DMS 273 (cell line): ENCODE data around the gene FKBP2.

Experiments used
- DNase-seq: peaks from one replicate; lab custom pipeline; 2025; ENCODE audit not compliant: unreplicated experiment; lab: John Stamatoyannopoulos, UW

FKBP2 gene

GRCh38 chr11:64240435-64241240 is at the start of gene FKBP2:
FKBP2 (plus strand) TSS chr11:64241095; CDS start chr11:64242388, 1,293 bp downstream.
- DNase-seq, result peak; percentile 97

- DNase-seq, result no peak
These were observed 48.5 kb upstream of the FKBP2 start for GRCh38 chr11:64192434-64192833.

GRCh38 chr11:64196626-64197025 is 44.3 kb upstream of the FKBP2 start:
- no peak for DNase-seq

- DNase-seq, result no peak
These were observed 42.4 kb upstream of the FKBP2 start for GRCh38 chr11:64198511-64198910.

GRCh38 chr11:64201543-64201942 is 39.4 kb upstream of the FKBP2 start:
- DNase-seq, result no peak

- DNase-seq, result no peak
These were observed 37.9 kb upstream of the FKBP2 start for GRCh38 chr11:64202992-64203391.

- DNase-seq, result no peak
These were observed 37.3 kb upstream of the FKBP2 start for GRCh38 chr11:64203421-64204079.

GRCh38 chr11:64204080-64204440 is 36.8 kb upstream of the FKBP2 start:
- no peak for DNase-seq

GRCh38 chr11:64204464-64204989 is 36.4 kb upstream of the FKBP2 start:
- peak; percentile 98 for DNase-seq

- DNase-seq, result no peak
These were observed 34.2 kb upstream of the FKBP2 start, which contains the start of gene FERMT3 for GRCh38 chr11:64206457-64207255. FERMT3 (plus strand) TSS chr11:64206721; CDS start chr11:64207365, 644 bp downstream.

- no peak for DNase-seq
These were observed 33.4 kb upstream of the FKBP2 start for GRCh38 chr11:64207256-64208085.

- DNase-seq, result no peak
These were observed 32.7 kb upstream of the FKBP2 start for GRCh38 chr11:64208086-64208795.

GRCh38 chr11:64208796-64209562 is 31.9 kb upstream of the FKBP2 start:
- DNase-seq, result no peak

- DNase-seq, result no peak
These were observed 31.4 kb upstream of the FKBP2 start for GRCh38 chr11:64209563-64209843.

- DNase-seq, result peak; percentile 86
These were observed 30.4 kb upstream of the FKBP2 start for GRCh38 chr11:64210301-64211020.

- DNase-seq, result no peak
These were observed 29.6 kb upstream of the FKBP2 start for GRCh38 chr11:64211181-64211872.

- DNase-seq, result no peak
These were observed 24.0 kb upstream of the FKBP2 start for GRCh38 chr11:64216879-64217278.
